ENCODE measurements around the gene ATP1A3.
A peak's percentile ranks its signal among the peaks of the same experiment; 100 is the strongest.
"Not testable (repeated sequence)": the region's sequence is repeated elsewhere in the genome, so short reads cannot be mapped to it uniquely, and the experiment has no call there.

GRCh38 chr19:42034640-42035391, 40.8 kb upstream of the ATP1A3 start:
- TF ChIP-seq CTCF (IDR thresholded peaks at IDR 0.05; ENCODE audit: poor library complexity, severe bottlenecking): peak; percentile 89
- not testable (repeated sequence) for TF ChIP-seq EP300 (conservative IDR thresholded peaks at IDR 0.05; ENCODE audit: poor library complexity, severe bottlenecking)
